ENCODE measurements around the gene CALCOCO2. TPM values are rescaled to one million over a fixed set of nuclear protein-coding genes. Genes with fewer than 3 reads are reported as not detected.
"Not testable (repeated sequence)": the region's sequence is repeated elsewhere in the genome, so short reads cannot be mapped to it uniquely, and the experiment has no call there.

Gene CALCOCO2
- polyA plus RNA-seq, 1 donor (not counting 4 experiments of a cell fraction or from before 2014, with no cell fraction given) = 76.0 TPM

GRCh38 chr17:48834973-48835372 is 4.1 kb downstream of the CALCOCO2 start:
- no peaks in the 10 kb centered on the region for H3K9me3 ChIP-seq (ENCODE audit: control insufficient read depth, low read depth, low read length)
- peaks cover 4% of the 10 kb centered on the region for H3K4me1 ChIP-seq (ENCODE audit: control insufficient read depth, extremely low read depth, insufficient read depth, low read length)
- H3K4me2 ChIP-seq (ENCODE audit: control insufficient read depth, extremely low read depth, insufficient read depth, low read depth, low read length) = no peak overlapping the region
- no peak overlapping the region for H3K9ac ChIP-seq (ENCODE audit: control insufficient read depth, extremely low read depth, insufficient read depth, low read length)
- H3K4me3 ChIP-seq (ENCODE audit: control insufficient read depth in 2 of 3, extremely low read depth in 1 of 3, insufficient read depth in 2 of 3, low read depth in 1 of 3, low read length in 3 of 3) = no peak overlapping the region
- FAIRE-seq = no peak
- no peak for TF ChIP-seq CTCF (optimal IDR thresholded peaks at IDR 0.05 in 1 of 3, IDR thresholded peaks at IDR 0.05 in 1 of 3, conservative IDR thresholded peaks at IDR 0.05 in 1 of 3; ENCODE audit: extremely low read depth in 1 of 3, insufficient read depth in 2 of 3, low read length in 3 of 3)
- TF ChIP-seq EZH2 (IDR thresholded peaks at IDR 0.05; ENCODE audit: low read length) = no peak
- H3K79me2 ChIP-seq (ENCODE audit: control insufficient read depth, insufficient read depth, low read length) = peaks cover 35% of the 10 kb centered on the region
- no peak overlapping the region for H3K27ac ChIP-seq (ENCODE audit: control insufficient read depth, insufficient read depth, low read length)
- no peaks in the 10 kb centered on the region for H4K20me1 ChIP-seq (ENCODE audit: control insufficient read depth, extremely low read depth, insufficient read depth, low read length)
- dilution Hi-C loops (cut with MboI; ENCODE audit: extremely low pct_ligation_motif_present, low sequenced_read_pairs) = no loop called here
- no peak overlapping the region for H2AFZ ChIP-seq (ENCODE audit: control insufficient read depth, low read length)
- no peaks in the 10 kb centered on the region for H3K27me3 ChIP-seq (ENCODE audit: control insufficient read depth, extremely low read depth, insufficient read depth, low read length)
- peaks cover 2% of the 10 kb centered on the region for H3K9me1 ChIP-seq (ENCODE audit: control insufficient read depth, extremely low read depth, insufficient read depth, low read length)
- H3K36me3 ChIP-seq (ENCODE audit: control insufficient read depth in 2 of 2, extremely low read depth in 1 of 2, insufficient read depth in 2 of 2, low read length in 2 of 2) = peaks cover 0 to 3% of the 10 kb centered on the region in 2 experiments
- DNase-seq (ENCODE audit: low read depth, low spot score) = no peak

- dilution Hi-C loops (cut with MboI; ENCODE audit: extremely low pct_ligation_motif_present, low sequenced_read_pairs) = no loop called here
- Histone ChIP-seq H3K4me1 (ENCODE audit: control insufficient read depth, extremely low read depth, insufficient read depth, low read length) (peaks cover 7% of the 10 kb centered on the region), H3K4me3 (ENCODE audit: control insufficient read depth in 2 of 3, extremely low read depth in 1 of 3, insufficient read depth in 2 of 3, low read depth in 1 of 3, low read length in 3 of 3) (no peak overlapping the region), H3K9ac (ENCODE audit: control insufficient read depth, extremely low read depth, insufficient read depth, low read length) (no peak overlapping the region), H3K9me3 (ENCODE audit: control insufficient read depth, low read depth, low read length) (no peaks in the 10 kb centered on the region), H3K9me1 (ENCODE audit: control insufficient read depth, extremely low read depth, insufficient read depth, low read length) (peaks cover 2% of the 10 kb centered on the region), H3K27ac (ENCODE audit: control insufficient read depth, insufficient read depth, low read length) (no peak overlapping the region), H4K20me1 (ENCODE audit: control insufficient read depth, extremely low read depth, insufficient read depth, low read length) (no peaks in the 10 kb centered on the region), H2AFZ (ENCODE audit: control insufficient read depth, low read length) (no peak overlapping the region), H3K79me2 (ENCODE audit: control insufficient read depth, insufficient read depth, low read length) (peaks cover 38% of the 10 kb centered on the region), H3K36me3 (ENCODE audit: control insufficient read depth in 2 of 2, extremely low read depth in 1 of 2, insufficient read depth in 2 of 2, low read length in 2 of 2) (peaks cover 0 to 4% of the 10 kb centered on the region in 2 experiments), H3K4me2 (ENCODE audit: control insufficient read depth, extremely low read depth, insufficient read depth, low read depth, low read length) (no peak overlapping the region), H3K27me3 (ENCODE audit: control insufficient read depth, extremely low read depth, insufficient read depth, low read length) (no peaks in the 10 kb centered on the region)
- no peak for FAIRE-seq
- no peak for TF ChIP-seq EZH2 (IDR thresholded peaks at IDR 0.05; ENCODE audit: low read length)
- TF ChIP-seq CTCF (optimal IDR thresholded peaks at IDR 0.05 in 1 of 3, IDR thresholded peaks at IDR 0.05 in 1 of 3, conservative IDR thresholded peaks at IDR 0.05 in 1 of 3; ENCODE audit: extremely low read depth in 1 of 3, insufficient read depth in 2 of 3, low read length in 3 of 3) = no peak
- no peak for DNase-seq (ENCODE audit: low read depth, low spot score)
Measured at GRCh38 chr17:48835971-48836370, 5.1 kb downstream of the CALCOCO2 start.

GRCh38 chr17:48837458-48837857 is 6.6 kb downstream of the CALCOCO2 start:
- H2AFZ ChIP-seq (ENCODE audit: control insufficient read depth, low read length); H3K27me3 ChIP-seq (ENCODE audit: control insufficient read depth, extremely low read depth, insufficient read depth, low read length); dilution Hi-C loops (cut with MboI; ENCODE audit: extremely low pct_ligation_motif_present, low sequenced_read_pairs); H4K20me1 ChIP-seq (ENCODE audit: control insufficient read depth, extremely low read depth, insufficient read depth, low read length); H3K36me3 ChIP-seq (ENCODE audit: control insufficient read depth in 2 of 2, extremely low read depth in 1 of 2, insufficient read depth in 2 of 2, low read length in 2 of 2); H3K27ac ChIP-seq (ENCODE audit: control insufficient read depth, insufficient read depth, low read length); H3K9me1 ChIP-seq (ENCODE audit: control insufficient read depth, extremely low read depth, insufficient read depth, low read length); FAIRE-seq; H3K9ac ChIP-seq (ENCODE audit: control insufficient read depth, extremely low read depth, insufficient read depth, low read length); H3K4me3 ChIP-seq (ENCODE audit: control insufficient read depth in 2 of 3, extremely low read depth in 1 of 3, insufficient read depth in 2 of 3, low read depth in 1 of 3, low read length in 3 of 3); DNase-seq (ENCODE audit: low read depth, low spot score); H3K4me2 ChIP-seq (ENCODE audit: control insufficient read depth, extremely low read depth, insufficient read depth, low read depth, low read length); H3K9me3 ChIP-seq (ENCODE audit: control insufficient read depth, low read depth, low read length): not testable (repeated sequence)
- Histone ChIP-seq H3K4me1 (ENCODE audit: control insufficient read depth, extremely low read depth, insufficient read depth, low read length) (peaks cover 10% of the 10 kb centered on the region), H3K79me2 (ENCODE audit: control insufficient read depth, insufficient read depth, low read length) (peaks cover 25% of the 10 kb centered on the region)
